Stimulated activated CD8-positive, alpha-beta memory T cell treated with anti-CD3 and anti-CD28 coated beads, Interleukin-4, amount 100 ng/mL, for 24 hours (primary cell): ENCODE results near the gene SLC24A5.

ENCODE experiments used
- DNase-seq: peaks from one replicate; pipeline ENCODE4 v3.0.0-alpha.2; 2020; ENCODE audit warnings: low read depth

SLC24A5 gene

GRCh38 chr15:48112242-48112641, 8.5 kb upstream of the SLC24A5 start:
- DNase-seq, result no peak

- DNase-seq, result no peak
Measured at GRCh38 chr15:48119277-48119676, 1.5 kb upstream of the SLC24A5 start.

DNA sequence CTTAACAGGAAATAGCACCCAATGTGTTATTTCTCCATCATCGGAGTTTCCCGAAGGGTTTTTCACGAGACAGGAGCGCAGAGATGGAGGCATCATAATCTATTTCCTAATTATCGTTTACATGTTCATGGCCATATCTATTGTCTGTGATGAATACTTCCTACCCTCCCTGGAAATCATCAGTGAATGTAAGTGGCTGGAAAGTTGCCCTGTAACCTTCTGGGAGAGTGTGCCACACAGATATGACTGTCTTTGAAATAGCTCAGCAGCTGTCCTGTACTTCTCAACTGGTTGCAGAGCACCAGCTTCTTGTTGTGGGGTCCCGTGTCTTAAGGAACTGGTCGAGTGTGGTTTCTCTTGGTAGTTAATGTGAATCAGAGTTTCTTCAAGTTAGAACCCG, 1.1 kb downstream of the SLC24A5 start:
- no peak for DNase-seq

DNA sequence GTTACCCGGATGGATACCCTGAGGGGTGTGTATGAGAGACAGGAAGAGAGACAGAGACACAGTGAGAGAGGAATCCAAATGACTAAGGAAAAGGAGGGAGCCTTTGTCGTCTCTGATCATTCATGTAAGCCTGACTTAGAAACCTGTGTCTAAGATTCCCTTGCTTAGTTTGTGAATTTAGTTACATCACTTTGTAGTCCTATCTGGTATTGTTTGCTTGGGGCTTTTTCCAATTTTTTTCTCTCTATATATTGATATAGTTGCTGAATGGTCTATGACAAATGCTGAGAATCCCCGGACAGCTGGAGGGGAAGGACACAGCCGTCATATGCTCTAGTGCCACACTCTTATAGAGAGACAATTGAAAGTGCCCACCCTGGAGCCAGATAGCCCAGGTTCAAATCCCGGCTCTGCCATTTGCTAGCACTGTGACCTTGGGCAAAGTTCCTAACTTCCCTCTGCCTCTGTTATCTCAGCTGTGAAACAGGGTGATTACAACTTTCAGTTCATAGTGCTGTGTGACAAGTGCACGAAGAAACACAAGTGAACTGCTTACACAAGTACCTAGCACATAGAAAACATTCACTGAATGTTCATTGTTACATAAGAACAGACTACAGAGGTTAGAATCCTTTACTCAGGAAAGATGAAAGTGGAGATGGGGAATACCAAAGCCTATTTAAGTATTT, 6.0 kb downstream of the SLC24A5 start:
- DNase-seq, result no peak

DNA sequence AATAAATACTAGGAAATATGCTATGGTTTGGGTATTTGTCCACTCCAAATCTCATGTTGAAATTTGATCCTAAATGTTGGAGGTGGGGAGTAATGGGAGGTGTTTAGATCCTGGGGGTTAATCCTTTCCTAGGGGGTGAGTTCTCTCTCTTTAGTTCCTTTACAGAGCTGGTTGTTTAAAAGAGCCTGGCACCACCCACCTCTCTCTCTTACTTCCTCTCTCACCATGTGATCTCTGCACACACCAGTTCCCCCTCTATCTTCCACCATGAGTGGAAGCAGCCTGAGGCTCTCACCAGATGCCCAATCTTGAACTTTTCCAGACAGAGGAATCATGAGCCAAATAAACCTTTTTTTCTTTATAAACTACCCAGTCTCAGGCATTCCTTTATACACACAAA, 10.5 kb downstream of the SLC24A5 start:
- DNase-seq, result no peak

GRCh38 chr15:48132874-48133273, 12.1 kb downstream of the SLC24A5 start:
- no peak for DNase-seq

GRCh38 chr15:48143856-48144255, 23.1 kb downstream of the SLC24A5 start:
- no peak for DNase-seq

GRCh38 chr15:48144889-48145288, 24.1 kb downstream of the SLC24A5 start:
- DNase-seq, result no peak

GRCh38 chr15:48145923-48146322, 25.1 kb downstream of the SLC24A5 start:
- DNase-seq, result no peak

DNA sequence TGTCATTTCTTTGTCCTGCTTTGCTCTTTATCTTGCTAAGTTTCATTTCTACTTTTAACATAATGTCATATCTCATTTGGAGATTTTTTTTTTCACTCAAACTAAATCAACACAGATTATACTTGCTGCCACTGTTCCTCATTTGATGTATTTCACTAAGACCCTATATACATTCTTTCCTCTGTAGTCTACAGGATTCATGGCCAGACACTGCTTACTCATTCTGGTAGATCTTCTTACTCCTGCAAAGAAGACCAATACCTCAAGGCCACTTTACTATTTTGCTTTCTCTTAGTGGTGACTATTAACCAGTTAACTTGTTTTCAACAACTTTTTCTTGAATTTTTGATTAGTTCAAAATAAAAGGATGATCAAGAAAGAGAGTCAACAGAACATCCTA, 26.6 kb downstream of the SLC24A5 start:
- no peak for DNase-seq

- no peak for DNase-seq
Measured at GRCh38 chr15:48149858-48150257, 29.1 kb downstream of the SLC24A5 start.

DNA sequence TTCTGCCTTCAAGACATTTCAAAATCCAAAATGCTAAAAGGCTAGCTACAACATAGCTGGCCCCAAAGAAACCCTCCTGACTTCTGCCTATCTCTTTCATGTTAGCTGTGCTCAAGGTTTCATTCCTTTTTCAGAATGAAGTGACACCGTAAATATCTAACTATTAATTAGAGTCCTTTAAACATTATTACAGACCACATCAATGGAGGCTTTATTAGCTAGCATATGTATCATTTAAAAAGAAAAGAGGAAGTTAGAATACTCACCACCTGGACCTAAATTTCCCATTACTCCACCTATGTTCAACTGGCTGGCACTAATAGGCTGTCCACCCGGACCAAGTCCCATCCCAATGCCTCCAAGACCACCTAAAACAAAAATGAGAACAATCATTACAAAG, 32.7 kb downstream of the SLC24A5 start:
- DNase-seq, result no peak

GRCh38 chr15:48168616-48169015, 47.8 kb downstream of the SLC24A5 start:
- no peak for DNase-seq

- no peak for DNase-seq
Measured at GRCh38 chr15:48170981-48171380, 50.2 kb downstream of the SLC24A5 start.

GRCh38 chr15:48175126-48175525, 54.3 kb downstream of the SLC24A5 start:
- DNase-seq, result no peak

DNA sequence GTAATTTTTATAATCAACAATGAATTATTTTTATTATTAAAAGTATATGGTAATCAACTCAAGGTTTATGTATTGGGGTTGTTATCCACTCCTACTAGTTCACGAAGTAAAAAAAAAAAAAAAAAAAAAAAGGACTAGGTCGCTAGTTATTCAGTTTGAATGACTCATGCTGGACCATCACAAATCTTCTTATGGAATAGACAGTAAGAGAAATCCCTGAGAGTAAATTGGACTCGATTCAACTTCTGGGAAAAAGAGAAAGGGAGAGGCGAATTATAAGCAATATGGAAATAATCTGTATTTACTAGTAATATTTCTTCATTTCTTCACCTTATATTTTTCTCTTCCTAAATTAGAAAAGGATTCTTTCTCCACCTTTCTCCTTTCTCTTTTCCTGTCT, 55.3 kb downstream of the SLC24A5 start:
- no peak for DNase-seq

GRCh38 chr15:48176957-48177356, 56.2 kb downstream of the SLC24A5 start:
- DNase-seq, result no peak

DNA sequence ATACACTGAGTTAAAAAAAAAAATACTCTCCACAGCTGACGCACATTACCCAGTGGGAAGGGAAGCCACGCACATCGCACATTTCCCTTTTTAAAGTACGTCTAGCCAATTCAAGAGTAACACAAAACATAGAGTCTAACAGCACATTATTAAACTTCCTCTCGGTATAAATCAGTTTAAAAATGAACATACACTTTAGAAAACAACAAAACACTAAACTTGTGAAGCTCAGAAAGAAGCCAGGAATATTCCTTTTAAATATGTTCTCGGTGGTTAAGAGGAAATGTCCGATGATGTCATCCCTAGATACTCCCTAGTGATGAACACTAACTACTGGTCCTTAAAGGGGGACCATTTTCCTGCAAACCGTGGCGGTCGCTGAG, 56.6 kb downstream of the SLC24A5 start:
- DNase-seq, result no peak

DNA sequence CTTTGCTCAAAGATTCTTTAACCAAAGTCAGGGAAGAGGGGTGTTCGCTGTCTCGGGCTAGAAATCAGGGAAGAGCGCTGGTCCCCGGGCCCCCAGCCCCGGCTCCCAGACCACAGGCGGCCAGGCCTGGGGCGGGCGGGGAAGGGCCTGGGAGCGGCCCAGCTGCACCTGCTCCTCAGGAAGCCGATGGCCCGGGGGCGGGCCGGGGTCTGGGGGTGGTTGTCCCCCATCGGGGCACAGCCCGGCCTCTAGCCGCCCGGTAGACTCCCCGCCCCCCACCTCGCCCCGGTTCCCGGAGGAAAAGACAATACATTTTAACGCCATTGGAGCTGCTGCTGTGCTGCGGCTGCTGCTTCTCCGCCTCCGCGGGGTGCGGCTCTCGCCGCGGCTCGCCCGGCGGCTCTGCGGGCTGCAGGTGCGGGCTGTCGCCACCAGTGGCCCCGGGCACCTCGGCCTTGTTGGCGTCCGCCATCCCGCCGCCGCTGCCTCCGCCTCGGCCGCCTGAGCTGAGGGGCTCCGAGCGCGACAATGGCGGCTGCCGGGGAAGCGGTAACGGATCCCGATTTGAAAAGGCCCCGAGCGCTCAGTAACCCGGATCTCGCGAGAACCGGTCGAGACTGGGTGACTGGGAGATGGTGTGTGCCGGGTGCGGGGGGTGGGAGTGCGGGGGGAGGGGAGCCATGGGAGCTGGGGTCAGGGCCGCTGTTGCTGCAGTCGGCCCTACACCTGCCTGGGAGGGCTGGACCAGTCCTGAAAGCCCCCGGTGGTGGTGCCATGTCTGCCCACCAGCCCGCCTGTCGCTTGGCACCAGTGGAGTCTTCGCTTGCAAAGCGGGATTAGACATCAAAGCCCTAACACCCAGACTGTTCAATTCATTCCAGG, 57.2 kb downstream of the SLC24A5 start, which contains the start of gene MYEF2:
Gene MYEF2, minus strand, starts transcription at position 530 of the 882 bp plus-strand sequence. Its CDS starts 58 bp downstream, at position 472.
- peak; percentile 49 for DNase-seq

DNA sequence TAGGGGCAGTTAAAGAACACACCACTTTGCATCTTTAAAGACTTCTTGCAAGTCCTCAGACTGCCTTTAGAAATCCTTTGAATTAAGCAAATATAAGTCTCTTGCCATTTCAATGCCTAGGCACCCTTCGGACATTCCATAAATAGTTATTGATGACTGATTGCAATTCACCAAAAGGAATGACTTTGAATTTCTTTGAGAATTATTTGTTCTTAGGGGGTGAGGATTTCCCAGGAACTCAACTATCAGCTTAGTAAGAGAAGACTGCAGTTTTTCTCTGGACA, 57.8 kb downstream of the SLC24A5 start:
- no peak for DNase-seq

DNA sequence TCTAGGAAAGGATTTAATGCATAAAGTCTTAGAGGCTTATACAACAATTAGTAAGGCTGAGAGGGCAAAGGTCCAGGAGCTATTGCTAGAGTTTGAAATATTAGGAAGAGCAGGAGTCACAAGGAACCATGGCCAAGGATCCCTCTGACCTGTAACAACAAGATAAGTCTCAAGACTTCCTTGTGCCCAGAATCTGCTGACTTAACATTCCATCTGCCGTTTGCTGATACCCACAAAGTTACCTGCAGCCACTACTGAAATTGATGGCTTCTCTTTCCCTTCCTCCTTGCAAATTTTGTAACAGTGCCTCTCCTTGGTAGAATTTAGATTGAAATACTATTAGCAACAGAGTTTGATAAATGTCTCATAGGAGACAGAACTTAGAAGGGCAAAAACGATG, 62.0 kb downstream of the SLC24A5 start:
- DNase-seq, result no peak

DNA sequence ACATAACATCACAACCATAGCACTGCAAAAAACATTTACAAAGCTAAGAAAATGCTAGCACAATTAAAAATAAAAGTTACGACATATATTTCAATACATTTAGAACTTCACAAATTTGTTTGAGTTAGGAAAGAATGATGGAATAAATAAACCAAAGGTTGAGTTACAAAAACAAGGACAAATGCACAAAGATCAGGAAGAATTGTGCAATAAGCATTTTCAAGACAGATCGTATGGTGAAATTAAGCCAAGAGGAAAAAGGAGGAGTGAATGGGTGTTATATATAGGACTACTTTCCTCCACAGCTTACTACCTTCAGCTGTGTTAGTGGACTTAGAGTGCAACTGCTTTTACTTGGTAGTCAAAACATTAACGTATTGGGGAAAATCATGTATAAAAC, 64.7 kb downstream of the SLC24A5 start:
- DNase-seq, result no peak

GRCh38 chr15:48186271-48186670, 65.5 kb downstream of the SLC24A5 start:
- DNase-seq, result no peak
